HEK293T (cell line): ENCODE measurements around the gene FHOD3.

Experiments
- CTCF ChIA-PET: fragments of 350-600 bp; formaldehyde crosslinking; extraction: SDS; loops from one replicate; lab custom pipeline; 2021; ENCODE audit warnings: antibody characterized with exemption, inconsistent platforms; lab: Yijun Ruan, JAX
- POLR2A ChIA-PET: fragments of 350-600 bp; formaldehyde crosslinking; extraction: SDS; loops from one replicate; lab custom pipeline; 2020; ENCODE audit warnings: antibody characterized with exemption, inconsistent platforms; lab: Yijun Ruan, JAX
- DNase-seq: peaks from one replicate; pipeline ENCODE4 v3.0.0; 2012; ENCODE audit warnings: mixed read lengths; ENCODE audit errors: extremely low spot score
- ARNT ChIP-seq: fragments of 450-650 bp; IDR thresholded peaks from 2 replicates; pipeline ENCODE4 v1.6.1; 2017; ENCODE audit warnings: mild to moderate bottlenecking
- BHLHE40 ChIP-seq: fragments of 450-650 bp; IDR thresholded peaks from 2 replicates; pipeline ENCODE4 v1.6.1; 2016; ENCODE audit warnings: mild to moderate bottlenecking, moderate library complexity, borderline replicate concordance
- CTBP1 ChIP-seq: fragments of 450-650 bp; IDR thresholded peaks from 2 replicates; pipeline ENCODE4 v1.6.1; 2016; ENCODE audit warnings: borderline replicate concordance
- ELF4 ChIP-seq: fragments of 450-650 bp; IDR thresholded peaks from 2 replicates; pipeline ENCODE4 v1.6.1; 2017; ENCODE audit warnings: antibody characterized with exemption
- FOXA1 ChIP-seq: fragments of 450-650 bp; IDR thresholded peaks from 2 replicates; pipeline ENCODE4 v1.6.1; 2016; ENCODE audit warnings: mild to moderate bottlenecking
- FOXK2 ChIP-seq: fragments of 450-650 bp; IDR thresholded peaks from 2 replicates; pipeline ENCODE4 v1.6.1; 2016; ENCODE audit warnings: mild to moderate bottlenecking
- FOXM1 ChIP-seq: fragments of 450-650 bp; IDR thresholded peaks from 2 replicates; pipeline ENCODE4 v1.6.1; 2017; ENCODE audit warnings: mild to moderate bottlenecking, borderline replicate concordance
- HDGF ChIP-seq: fragments of 450-650 bp; IDR thresholded peaks from 2 replicates; pipeline ENCODE4 v1.6.1; 2017; ENCODE audit warnings: antibody characterized with exemption, borderline replicate concordance
- L3MBTL2 ChIP-seq: fragments of 450-650 bp; conservative IDR thresholded peaks from 2 replicates; pipeline ENCODE4 v1.6.1; 2016; ENCODE audit warnings: mild to moderate bottlenecking
- LEF1 ChIP-seq: fragments of 450-650 bp; IDR thresholded peaks from 2 replicates; pipeline ENCODE4 v1.6.1; 2017; ENCODE audit warnings: mild to moderate bottlenecking, borderline replicate concordance
- NFRKB ChIP-seq: fragments of 450-650 bp; IDR thresholded peaks from 2 replicates; pipeline ENCODE4 v1.6.1; 2016; ENCODE audit warnings: mild to moderate bottlenecking, moderate library complexity
- SP1 ChIP-seq: fragments of 450-650 bp; IDR thresholded peaks from 2 replicates; pipeline ENCODE4 v1.6.1; 2017
- SUZ12 ChIP-seq: fragments of 450-650 bp; IDR thresholded peaks from 2 replicates; pipeline ENCODE4 v1.6.1; 2016; ENCODE audit warnings: mild to moderate bottlenecking
- TARDBP ChIP-seq: fragments of 450-650 bp; IDR thresholded peaks from 2 replicates; pipeline ENCODE4 v1.6.1; 2016
- ZNF384 ChIP-seq: fragments of 450-650 bp; IDR thresholded peaks from 2 replicates; pipeline ENCODE4 v1.6.1; 2016
- TF ChIP-seq, protein P1 (sequence below): fragments of 450-650 bp; IDR thresholded peaks from 2 replicates; pipeline ENCODE4 v1.6.1; 2016

Gene FHOD3

DNA sequence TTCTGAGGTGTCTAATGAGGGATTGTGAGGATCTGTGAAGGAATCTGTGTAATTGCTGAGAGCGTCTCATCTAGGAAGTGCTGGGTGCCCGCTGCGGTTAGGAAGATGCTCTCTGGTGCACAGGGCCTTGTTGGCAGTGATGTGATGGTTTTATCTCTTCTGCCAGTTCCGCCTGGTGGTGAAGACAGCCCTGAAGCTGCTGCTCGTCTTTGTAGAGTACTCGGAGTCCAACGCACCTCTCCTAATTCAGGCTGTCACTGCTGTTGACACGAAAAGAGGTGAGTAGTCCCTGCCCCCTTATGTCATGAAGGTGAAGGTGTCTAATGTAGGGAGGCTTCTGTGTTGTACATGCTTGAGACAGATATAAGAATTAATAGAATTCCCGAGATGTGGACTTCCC is 297.1 kb downstream of the FHOD3 start:
- POLR2A ChIA-PET, result no interaction called here
- CTCF ChIA-PET, result no interaction called here

DNA sequence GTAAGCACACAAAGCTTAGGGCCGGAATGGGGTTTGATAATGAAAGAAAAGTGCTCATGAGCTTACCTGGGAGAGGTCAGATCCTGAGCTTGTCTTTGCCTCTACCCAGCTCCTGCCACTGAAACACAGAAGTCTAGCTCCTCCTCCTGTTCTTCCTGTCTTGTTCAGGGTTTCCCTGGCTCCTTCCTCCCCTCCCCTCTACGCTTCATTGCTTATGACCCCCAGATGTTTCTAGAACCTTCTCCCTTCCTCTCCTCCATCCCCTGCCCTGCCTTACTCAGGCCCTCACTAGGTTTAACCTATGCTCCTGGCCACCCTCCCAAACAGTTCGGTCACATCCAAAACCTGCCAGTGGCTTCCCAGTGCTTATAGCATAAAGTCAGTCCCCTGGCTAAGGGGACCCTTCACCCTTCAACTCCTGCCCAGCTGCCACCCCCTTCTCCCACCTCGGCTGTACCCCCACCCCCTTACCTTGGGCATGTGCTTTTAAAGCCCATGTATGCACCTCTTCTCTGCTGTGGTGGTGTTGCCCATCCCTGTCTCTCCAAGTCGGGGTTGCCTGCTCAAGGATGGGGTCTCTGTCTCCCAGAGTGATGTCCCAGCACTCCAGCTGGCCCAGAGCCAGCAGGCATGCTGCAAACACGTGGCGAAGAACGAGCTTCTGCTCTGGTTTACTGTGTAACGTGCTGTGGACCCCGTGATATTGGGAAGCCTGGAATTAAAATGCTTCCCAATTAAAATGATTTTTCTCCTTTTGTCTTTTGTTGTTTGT is 297.7 kb downstream of the FHOD3 start:
- no peak for DNase-seq
- CTCF ChIA-PET, result no interaction called here
- TF ChIP-seq, protein P1, sequence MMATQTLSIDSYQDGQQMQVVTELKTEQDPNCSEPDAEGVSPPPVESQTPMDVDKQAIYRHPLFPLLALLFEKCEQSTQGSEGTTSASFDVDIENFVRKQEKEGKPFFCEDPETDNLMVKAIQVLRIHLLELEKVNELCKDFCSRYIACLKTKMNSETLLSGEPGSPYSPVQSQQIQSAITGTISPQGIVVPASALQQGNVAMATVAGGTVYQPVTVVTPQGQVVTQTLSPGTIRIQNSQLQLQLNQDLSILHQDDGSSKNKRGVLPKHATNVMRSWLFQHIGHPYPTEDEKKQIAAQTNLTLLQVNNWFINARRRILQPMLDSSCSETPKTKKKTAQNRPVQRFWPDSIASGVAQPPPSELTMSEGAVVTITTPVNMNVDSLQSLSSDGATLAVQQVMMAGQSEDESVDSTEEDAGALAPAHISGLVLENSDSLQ, result no peak
- TF ChIP-seq FOXM1 (no peak), NFRKB (no peak), ELF4 (no peak), FOXA1 (no peak), CTBP1 (no peak), SP1 (no peak), FOXK2 (no peak), HDGF (no peak), BHLHE40 (no peak), LEF1 (no peak), ZNF384 (no peak), TARDBP (no peak)
- POLR2A ChIA-PET, result no interaction called here

More for the DNA sequence above, 297.1 kb downstream of the FHOD3 start:
- no peak for DNase-seq
- no peak for TF ChIP-seq TARDBP
- no peak for TF ChIP-seq ARNT
- TF ChIP-seq L3MBTL2, result no peak
- TF ChIP-seq LEF1, result no peak
- no peak for TF ChIP-seq FOXM1
- TF ChIP-seq NFRKB, result no peak
- TF ChIP-seq HDGF, result no peak
- no peak for TF ChIP-seq ELF4
- TF ChIP-seq FOXA1, result no peak
- TF ChIP-seq SP1, result no peak
- no peak for TF ChIP-seq FOXK2

DNA sequence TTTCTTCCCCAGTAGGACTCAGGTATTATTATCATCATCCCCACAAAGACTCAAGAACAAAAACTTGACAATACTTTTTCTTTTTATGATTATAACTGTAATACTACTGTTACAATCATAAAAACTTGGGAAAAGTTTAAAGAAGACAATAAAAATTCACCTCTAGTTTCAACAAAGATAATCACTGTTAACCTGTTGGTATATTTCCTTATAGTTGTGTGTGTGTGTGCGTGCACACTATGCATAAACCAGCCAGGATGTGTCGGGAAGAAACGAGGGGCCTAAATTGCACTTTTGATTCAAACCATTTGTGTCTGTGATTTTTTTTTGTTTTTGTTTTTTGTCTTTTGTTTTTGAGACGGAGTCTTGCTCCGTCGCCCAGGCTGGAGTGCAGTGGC is 298.3 kb downstream of the FHOD3 start:
- POLR2A ChIA-PET, result no interaction called here
- DNase-seq, result no peak
- CTCF ChIA-PET, result interaction anchor here (0.6 kb wide), 1 partner anchor 15 kb away, joined by 3 read pairs; no protein-coding TSS in a partner anchor

DNA sequence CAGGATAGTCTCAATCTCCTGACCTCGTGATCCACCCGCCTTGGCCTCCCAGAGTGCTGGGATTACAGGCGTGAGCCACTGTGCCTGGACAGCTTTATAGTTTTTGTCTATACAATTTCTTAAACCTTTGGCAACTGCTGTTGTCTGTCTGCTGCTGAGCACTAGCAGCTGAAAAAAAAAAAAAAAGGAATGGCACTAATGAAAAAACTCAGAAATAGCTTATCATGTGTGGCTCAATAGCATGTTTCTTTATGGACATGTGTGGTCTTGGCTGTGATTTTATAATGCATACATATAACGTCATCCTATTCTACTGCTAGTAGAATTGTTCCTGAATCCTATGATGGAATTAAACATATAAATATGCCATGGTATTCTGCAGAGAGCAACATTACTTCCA is 300.1 kb downstream of the FHOD3 start:
- no peak for DNase-seq
- POLR2A ChIA-PET, result no interaction called here
- no peak for TF ChIP-seq FOXK2
- TF ChIP-seq FOXM1, result no peak
- TF ChIP-seq BHLHE40, result no peak
- CTCF ChIA-PET, result interaction anchor here (0.6 kb wide), 1 partner anchor 511 kb away, joined by 4 read pairs; no protein-coding TSS in a partner anchor

More for the DNA sequence above, 298.3 kb downstream of the FHOD3 start:
- TF ChIP-seq FOXA1 (no peak), SP1 (no peak)

DNA sequence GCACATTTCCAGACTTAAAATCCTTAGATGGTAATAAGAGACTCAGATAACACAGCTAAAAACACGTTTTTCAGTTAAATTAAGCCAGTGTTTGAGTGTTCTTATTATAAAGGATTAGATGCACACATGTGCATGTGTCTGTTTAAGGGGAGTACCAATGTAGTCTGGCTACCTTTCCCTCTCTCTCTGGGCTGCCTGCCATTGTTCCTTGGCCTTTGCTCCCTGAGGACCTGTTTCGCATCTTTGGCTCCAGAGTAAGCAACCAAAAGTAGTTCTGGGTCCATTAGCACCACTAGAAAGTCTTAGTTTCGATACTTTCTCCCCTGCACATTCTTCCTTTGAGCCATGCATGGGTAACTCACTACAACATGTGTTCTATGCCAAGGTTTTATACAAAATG is 303.0 kb downstream of the FHOD3 start:
- TF ChIP-seq HDGF (no peak), SUZ12 (no peak), FOXA1 (no peak), L3MBTL2 (no peak), LEF1 (no peak), FOXK2 (no peak), CTBP1 (no peak), NFRKB (no peak), ARNT (no peak), SP1 (no peak), BHLHE40 (no peak), TARDBP (no peak), ELF4 (no peak), ZNF384 (no peak)
- TF ChIP-seq, protein P1, result no peak
- ChIA-PET POLR2A (no interaction called here), CTCF (no interaction called here)
- no peak for DNase-seq

DNA sequence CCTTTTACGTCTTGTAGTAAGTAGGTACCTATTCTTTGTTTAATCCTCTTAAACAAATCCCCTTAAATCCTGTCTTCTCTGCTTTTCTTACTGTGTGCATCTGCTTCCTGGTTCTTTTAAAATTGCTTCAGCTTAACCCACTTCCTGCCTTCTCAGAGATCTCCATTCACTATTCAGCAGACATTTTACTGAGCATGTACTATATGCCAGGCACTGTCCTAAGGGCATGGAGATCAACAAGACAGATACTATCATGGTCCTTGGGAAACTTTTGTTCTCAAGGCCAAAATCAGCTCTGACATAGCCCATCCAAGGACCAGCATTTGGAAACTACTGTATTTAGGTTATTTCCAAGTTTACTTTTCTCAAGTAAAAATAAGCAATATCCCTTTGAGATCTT is 303.8 kb downstream of the FHOD3 start:
- no peak for DNase-seq
- CTCF ChIA-PET, result no interaction called here
- TF ChIP-seq ARNT, result no peak
- TF ChIP-seq FOXA1, result no peak
- TF ChIP-seq CTBP1, result no peak
- no peak for TF ChIP-seq LEF1
- no peak for TF ChIP-seq ZNF384
- TF ChIP-seq FOXM1, result no peak
- no peak for TF ChIP-seq FOXK2
- POLR2A ChIA-PET, result no interaction called here

DNA sequence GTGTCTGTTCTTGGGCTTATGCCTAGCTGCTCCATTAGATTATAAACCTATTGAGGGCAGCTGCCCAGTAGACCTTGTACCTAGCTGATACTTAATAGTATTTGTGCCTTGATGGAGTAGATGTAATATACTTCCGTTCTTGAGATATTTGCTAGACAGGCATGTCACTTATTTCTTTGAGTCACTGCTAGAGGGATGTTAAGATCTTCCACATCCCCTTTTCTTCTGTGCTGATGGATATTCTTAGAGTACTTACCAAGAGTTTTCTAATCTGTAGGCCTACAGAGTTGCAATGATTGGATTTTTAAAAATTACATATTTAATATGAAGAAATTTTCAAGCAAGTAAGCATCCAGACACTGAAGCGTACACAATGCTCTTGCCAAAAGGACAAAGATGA is 304.6 kb downstream of the FHOD3 start:
- ChIA-PET POLR2A (no interaction called here), CTCF (no interaction called here)
- TF ChIP-seq ELF4 (no peak), CTBP1 (no peak), SP1 (no peak), ZNF384 (no peak), FOXA1 (no peak), L3MBTL2 (no peak), TARDBP (no peak), BHLHE40 (no peak), FOXK2 (no peak), SUZ12 (no peak), HDGF (no peak), FOXM1 (no peak), ARNT (no peak), LEF1 (no peak), NFRKB (no peak)
- TF ChIP-seq, protein P1, result no peak
- no peak for DNase-seq
